ENCODE data around the gene NOTCH1.

DNA sequence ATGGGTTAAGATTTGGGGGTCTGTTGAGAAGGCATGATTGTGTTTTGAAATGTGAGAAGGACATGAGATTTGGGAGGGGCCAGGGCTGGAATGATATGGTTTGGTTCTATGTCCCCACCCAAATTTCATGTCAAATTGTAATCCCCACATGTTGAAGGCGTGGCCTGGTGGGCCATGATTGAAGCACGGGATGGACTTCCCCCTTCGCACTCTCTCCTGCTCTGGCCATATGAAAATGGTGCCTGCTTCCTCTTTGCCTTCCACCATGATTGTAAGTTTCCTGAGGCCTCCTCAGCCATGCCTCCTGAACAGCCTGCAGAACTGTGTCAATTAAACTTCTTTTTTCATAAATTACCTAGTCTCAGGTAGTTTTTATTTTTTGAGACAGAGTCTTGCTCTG lies 14.7 kb upstream of the NOTCH1 start:
- TF ChIP-seq, protein P1, sequence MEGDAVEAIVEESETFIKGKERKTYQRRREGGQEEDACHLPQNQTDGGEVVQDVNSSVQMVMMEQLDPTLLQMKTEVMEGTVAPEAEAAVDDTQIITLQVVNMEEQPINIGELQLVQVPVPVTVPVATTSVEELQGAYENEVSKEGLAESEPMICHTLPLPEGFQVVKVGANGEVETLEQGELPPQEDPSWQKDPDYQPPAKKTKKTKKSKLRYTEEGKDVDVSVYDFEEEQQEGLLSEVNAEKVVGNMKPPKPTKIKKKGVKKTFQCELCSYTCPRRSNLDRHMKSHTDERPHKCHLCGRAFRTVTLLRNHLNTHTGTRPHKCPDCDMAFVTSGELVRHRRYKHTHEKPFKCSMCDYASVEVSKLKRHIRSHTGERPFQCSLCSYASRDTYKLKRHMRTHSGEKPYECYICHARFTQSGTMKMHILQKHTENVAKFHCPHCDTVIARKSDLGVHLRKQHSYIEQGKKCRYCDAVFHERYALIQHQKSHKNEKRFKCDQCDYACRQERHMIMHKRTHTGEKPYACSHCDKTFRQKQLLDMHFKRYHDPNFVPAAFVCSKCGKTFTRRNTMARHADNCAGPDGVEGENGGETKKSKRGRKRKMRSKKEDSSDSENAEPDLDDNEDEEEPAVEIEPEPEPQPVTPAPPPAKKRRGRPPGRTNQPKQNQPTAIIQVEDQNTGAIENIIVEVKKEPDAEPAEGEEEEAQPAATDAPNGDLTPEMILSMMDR (IDR thresholded peaks at IDR 0.05; ENCODE audit: insufficient read depth, low read length): no peak
- TF ChIP-seq POLR2AphosphoS5 (IDR thresholded peaks at IDR 0.05; ENCODE audit: low read depth): no peak
- TF ChIP-seq, protein P2, sequence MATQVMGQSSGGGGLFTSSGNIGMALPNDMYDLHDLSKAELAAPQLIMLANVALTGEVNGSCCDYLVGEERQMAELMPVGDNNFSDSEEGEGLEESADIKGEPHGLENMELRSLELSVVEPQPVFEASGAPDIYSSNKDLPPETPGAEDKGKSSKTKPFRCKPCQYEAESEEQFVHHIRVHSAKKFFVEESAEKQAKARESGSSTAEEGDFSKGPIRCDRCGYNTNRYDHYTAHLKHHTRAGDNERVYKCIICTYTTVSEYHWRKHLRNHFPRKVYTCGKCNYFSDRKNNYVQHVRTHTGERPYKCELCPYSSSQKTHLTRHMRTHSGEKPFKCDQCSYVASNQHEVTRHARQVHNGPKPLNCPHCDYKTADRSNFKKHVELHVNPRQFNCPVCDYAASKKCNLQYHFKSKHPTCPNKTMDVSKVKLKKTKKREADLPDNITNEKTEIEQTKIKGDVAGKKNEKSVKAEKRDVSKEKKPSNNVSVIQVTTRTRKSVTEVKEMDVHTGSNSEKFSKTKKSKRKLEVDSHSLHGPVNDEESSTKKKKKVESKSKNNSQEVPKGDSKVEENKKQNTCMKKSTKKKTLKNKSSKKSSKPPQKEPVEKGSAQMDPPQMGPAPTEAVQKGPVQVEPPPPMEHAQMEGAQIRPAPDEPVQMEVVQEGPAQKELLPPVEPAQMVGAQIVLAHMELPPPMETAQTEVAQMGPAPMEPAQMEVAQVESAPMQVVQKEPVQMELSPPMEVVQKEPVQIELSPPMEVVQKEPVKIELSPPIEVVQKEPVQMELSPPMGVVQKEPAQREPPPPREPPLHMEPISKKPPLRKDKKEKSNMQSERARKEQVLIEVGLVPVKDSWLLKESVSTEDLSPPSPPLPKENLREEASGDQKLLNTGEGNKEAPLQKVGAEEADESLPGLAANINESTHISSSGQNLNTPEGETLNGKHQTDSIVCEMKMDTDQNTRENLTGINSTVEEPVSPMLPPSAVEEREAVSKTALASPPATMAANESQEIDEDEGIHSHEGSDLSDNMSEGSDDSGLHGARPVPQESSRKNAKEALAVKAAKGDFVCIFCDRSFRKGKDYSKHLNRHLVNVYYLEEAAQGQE (IDR thresholded peaks at IDR 0.05; ENCODE audit: insufficient replicate concordance, low read depth): no peak

All from HL-60 (cell line).